Stimulated activated memory B cell treated with anti-CD40 and anti-IgM and Interleukin-4, amounts not matched to agents 10 μg/mL and 1 μg/mL and 100 μg/mL, for 72 hours (primary cell): ENCODE results near the gene PBX2.

ENCODE experiments used
- ATAC-seq: fragments of 150-1000 bp; cut with Tn5 transposase; 2 replicates; pipeline ENCODE4 v1.10.0; 2021
- H3K27ac Mint-ChIP-seq: one replicate; pipeline ENCODE4 v1.8.0; 2022; ENCODE audit warnings: mild to moderate bottlenecking, mixed read lengths
- H3K27me3 Mint-ChIP-seq: one replicate; pipeline ENCODE4 v1.8.0; 2022; ENCODE audit warnings: mixed read lengths
- H3K36me3 Mint-ChIP-seq: one replicate; pipeline ENCODE4 v1.8.0; 2022; ENCODE audit warnings: mixed read lengths
- H3K4me1 Mint-ChIP-seq: one replicate; pipeline ENCODE4 v1.8.0; 2022; ENCODE audit warnings: mixed read lengths
- H3K4me3 Mint-ChIP-seq: one replicate; pipeline ENCODE4 v1.8.0; 2022; ENCODE audit warnings: mild to moderate bottlenecking, moderate library complexity, mixed read lengths
- H3K9me3 Mint-ChIP-seq: one replicate; pipeline ENCODE4 v1.8.0; 2022; ENCODE audit warnings: mixed read lengths

The PBX2 gene

GRCh38 chr6:32175322-32175710 is 14.7 kb downstream of the PBX2 start:
- no peak for ATAC-seq
- Mint-ChIP-seq H3K4me1 (peaks cover 69% of the 10 kb centered on the region), H3K9me3 (no peaks in the 10 kb centered on the region), H3K36me3 (peaks cover 23% of the 10 kb centered on the region), H3K27me3 (no peaks in the 10 kb centered on the region), H3K27ac (peak overlapping the region; percentile 86), H3K4me3 (peak overlapping the region; percentile 86)

DNA sequence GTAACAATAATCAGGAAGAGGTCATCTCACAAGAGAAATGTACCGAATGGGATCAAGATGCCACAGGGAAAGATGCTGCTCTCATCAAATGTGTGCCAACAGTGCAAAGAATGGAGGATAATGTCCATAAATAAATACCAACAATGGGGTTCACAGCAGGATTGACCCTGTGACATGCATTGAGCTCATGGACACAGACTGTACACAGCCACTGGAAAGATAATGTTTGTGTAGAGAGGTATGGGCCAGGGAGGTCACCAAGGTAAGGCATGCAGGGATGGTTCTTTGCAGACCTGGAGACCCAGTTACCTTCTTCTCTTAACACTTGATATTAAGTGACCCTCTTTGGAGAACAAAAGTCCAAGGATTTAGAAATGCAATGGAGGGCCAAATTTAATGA is 15.6 kb downstream of the PBX2 start:
- H3K36me3 Mint-ChIP-seq = peaks cover 27% of the 10 kb centered on the region
- no peak overlapping the region for H3K27ac Mint-ChIP-seq
- ATAC-seq = no peak
- H3K27me3 Mint-ChIP-seq = no peaks in the 10 kb centered on the region
- H3K4me1 Mint-ChIP-seq = peaks cover 60% of the 10 kb centered on the region
- H3K4me3 Mint-ChIP-seq = peak overlapping the region; percentile 3
- H3K9me3 Mint-ChIP-seq = no peaks in the 10 kb centered on the region

GRCh38 chr6:32173051-32173727 is 16.8 kb downstream of the PBX2 start:
- H3K4me1 Mint-ChIP-seq = peaks cover 58% of the 10 kb centered on the region
- no peaks in the 10 kb centered on the region for H3K27me3 Mint-ChIP-seq
- ATAC-seq = no peak
- no peak overlapping the region for H3K4me3 Mint-ChIP-seq
- no peaks in the 10 kb centered on the region for H3K9me3 Mint-ChIP-seq
- H3K27ac Mint-ChIP-seq = no peak overlapping the region
- peaks cover 32% of the 10 kb centered on the region for H3K36me3 Mint-ChIP-seq

DNA sequence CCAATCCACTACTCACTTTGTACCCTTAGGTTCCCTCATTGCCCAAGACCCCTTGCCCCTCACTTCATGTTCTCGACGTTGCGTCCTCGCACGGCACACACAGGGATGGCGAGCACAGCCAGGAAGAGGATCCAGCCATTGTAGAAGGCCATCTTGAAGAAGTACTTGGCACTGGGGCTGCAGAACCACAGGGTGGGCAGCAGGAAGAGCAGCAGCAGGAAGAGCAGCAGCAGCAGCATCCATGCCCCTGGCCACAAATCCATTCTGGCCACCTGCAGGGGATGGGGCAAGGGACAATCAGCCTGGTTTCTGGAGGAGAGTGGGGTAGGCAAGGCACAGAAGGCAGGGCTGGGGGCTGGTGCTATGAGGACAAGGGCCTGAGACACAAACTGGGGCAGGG is 18.8 kb downstream of the PBX2 start:
- Mint-ChIP-seq H3K27me3 (no peaks in the 10 kb centered on the region), H3K36me3 (peaks cover 41% of the 10 kb centered on the region), H3K27ac (no peak overlapping the region), H3K4me3 (no peak overlapping the region), H3K9me3 (no peaks in the 10 kb centered on the region), H3K4me1 (peaks cover 49% of the 10 kb centered on the region)
- ATAC-seq = no peak

- Mint-ChIP-seq H3K36me3 (peaks cover 41% of the 10 kb centered on the region), H3K4me3 (no peak overlapping the region), H3K4me1 (peaks cover 39% of the 10 kb centered on the region), H3K27ac (no peak overlapping the region), H3K9me3 (no peaks in the 10 kb centered on the region), H3K27me3 (no peaks in the 10 kb centered on the region)
- no peak for ATAC-seq
These were observed 19.7 kb downstream of the PBX2 start for GRCh38 chr6:32170294-32170693.

GRCh38 chr6:32168807-32169591 is 21.0 kb downstream of the PBX2 start:
- H3K4me1 Mint-ChIP-seq = peaks cover 33% of the 10 kb centered on the region
- ATAC-seq = no peak

DNA sequence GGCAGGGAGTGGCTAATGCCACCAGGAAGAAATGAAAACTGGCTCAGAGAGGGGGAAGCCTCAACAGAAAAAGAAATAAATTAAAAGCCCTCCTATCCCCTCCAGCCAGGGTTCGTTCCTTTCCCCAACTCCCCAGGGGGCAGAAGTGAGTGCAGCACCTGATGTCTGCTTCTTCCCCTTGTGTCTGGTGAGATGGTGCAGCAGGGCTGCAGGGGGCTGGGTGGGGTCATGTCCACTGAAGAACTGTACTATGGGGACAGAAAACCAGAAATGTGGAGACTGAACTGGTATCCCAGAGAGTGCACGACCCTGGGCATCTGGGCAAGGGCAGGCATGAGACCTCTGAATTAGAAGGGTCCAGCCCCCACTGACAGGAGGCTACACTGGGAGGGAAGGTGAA is 21.7 kb downstream of the PBX2 start:
- Mint-ChIP-seq H3K4me1 (peaks cover 26% of the 10 kb centered on the region), H3K4me3 (no peak overlapping the region), H3K36me3 (peaks cover 49% of the 10 kb centered on the region), H3K27me3 (no peaks in the 10 kb centered on the region), H3K27ac (no peak overlapping the region), H3K9me3 (no peaks in the 10 kb centered on the region)
- ATAC-seq = no peak

More at GRCh38 chr6:32168807-32169591, 21.0 kb downstream of the PBX2 start:
- H3K36me3 Mint-ChIP-seq = peaks cover 49% of the 10 kb centered on the region
- H3K4me3 Mint-ChIP-seq = no peak overlapping the region
- no peaks in the 10 kb centered on the region for H3K27me3 Mint-ChIP-seq
- no peak overlapping the region for H3K27ac Mint-ChIP-seq
- H3K9me3 Mint-ChIP-seq = no peaks in the 10 kb centered on the region

DNA sequence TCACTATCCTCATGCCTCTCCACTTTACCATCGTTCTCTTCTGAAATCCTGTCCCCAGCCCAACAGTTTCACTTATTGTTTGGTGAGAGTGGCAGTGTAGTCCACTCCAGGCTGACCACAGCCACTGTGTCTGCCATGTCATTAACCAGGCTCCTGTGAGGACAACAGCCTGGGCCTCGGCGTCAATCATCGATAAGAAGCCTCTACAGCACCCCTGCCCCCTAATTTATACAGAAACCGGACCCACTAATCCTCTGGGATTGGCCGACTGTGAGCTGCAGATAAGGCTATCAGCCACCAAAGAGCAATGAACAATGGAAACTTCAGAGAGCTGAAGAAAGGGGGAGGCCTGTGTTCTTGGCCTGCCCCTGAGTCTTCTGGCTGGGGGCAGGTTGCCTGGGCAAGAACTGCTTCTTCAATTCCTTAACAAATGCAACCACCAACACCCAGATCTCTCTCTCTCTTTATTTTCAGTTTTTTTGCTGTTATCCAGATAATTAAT is 22.2 kb downstream of the PBX2 start:
- Mint-ChIP-seq H3K27ac (peak overlapping the region; percentile 6), H3K36me3 (peaks cover 49% of the 10 kb centered on the region), H3K4me3 (no peak overlapping the region), H3K9me3 (no peaks in the 10 kb centered on the region), H3K4me1 (peaks cover 21% of the 10 kb centered on the region), H3K27me3 (no peaks in the 10 kb centered on the region)
- no peak for ATAC-seq

- Mint-ChIP-seq H3K4me1 (peaks cover 20% of the 10 kb centered on the region), H3K36me3 (peaks cover 54% of the 10 kb centered on the region)
These were observed 22.7 kb downstream of the PBX2 start for GRCh38 chr6:32167154-32167760.

GRCh38 chr6:32166411-32167061 is 23.5 kb downstream of the PBX2 start:
- H3K4me3 Mint-ChIP-seq = no peak overlapping the region
- peaks cover 20% of the 10 kb centered on the region for H3K4me1 Mint-ChIP-seq
- ATAC-seq = no peak
- H3K27me3 Mint-ChIP-seq = no peaks in the 10 kb centered on the region
- peaks cover 57% of the 10 kb centered on the region for H3K36me3 Mint-ChIP-seq
- H3K9me3 Mint-ChIP-seq = no peaks in the 10 kb centered on the region
- no peak overlapping the region for H3K27ac Mint-ChIP-seq

More at GRCh38 chr6:32167154-32167760, 22.7 kb downstream of the PBX2 start:
- peak overlapping the region; percentile 6 for H3K27ac Mint-ChIP-seq
- no peaks in the 10 kb centered on the region for H3K27me3 Mint-ChIP-seq
- no peak overlapping the region for H3K4me3 Mint-ChIP-seq
- no peak for ATAC-seq
- H3K9me3 Mint-ChIP-seq = no peaks in the 10 kb centered on the region

- Mint-ChIP-seq H3K36me3 (peaks cover 36% of the 10 kb centered on the region), H3K9me3 (no peaks in the 10 kb centered on the region), H3K27me3 (no peaks in the 10 kb centered on the region), H3K27ac (no peak within 1 kb of the TSS), H3K4me1 (peaks cover 14% of the 10 kb centered on the region), H3K4me3 (no peak within 1 kb of the TSS)
- no peak for ATAC-seq
These were observed 25.7 kb downstream of the PBX2 start, which contains the start of gene EGFL8 for GRCh38 chr6:32164295-32164694. Gene EGFL8, plus strand, starts transcription at chr6:32164595. Its CDS starts 1,571 bp downstream, at chr6:32166166.

DNA sequence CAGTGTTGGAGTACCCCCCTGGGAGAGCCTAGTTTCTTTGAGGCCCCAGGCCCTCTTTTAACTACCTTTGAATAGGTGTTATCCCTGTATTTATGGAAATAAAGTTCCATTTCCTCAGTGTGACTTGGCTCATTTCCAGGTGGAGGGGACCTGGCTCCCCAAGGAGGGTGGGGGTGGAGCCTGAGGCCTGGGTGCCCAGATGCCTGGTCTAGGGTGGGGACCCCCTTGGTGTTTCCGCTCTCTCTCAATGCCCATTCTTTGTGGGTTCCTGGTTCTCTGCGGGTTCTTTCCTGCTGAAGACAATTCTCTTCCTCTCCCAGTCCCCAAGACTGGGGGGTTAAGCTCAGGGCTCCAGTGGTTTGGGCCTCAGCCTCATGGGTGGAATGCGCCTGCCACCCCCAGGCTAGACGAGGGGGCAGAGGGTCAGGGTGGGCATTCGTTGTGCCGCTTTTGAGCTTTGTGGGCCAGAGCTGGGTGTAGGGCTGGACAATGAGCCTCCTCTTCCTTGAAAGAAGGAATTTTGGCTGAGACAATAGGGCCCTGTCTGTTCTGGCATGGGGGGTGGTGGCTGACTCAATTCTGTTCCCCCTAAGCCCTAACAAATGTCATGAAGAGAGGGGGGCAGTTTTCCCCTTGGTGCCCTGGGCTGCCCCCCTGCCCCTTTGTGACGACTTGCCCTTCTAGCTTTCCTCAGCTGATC is 26.3 kb downstream of the PBX2 start:
- Mint-ChIP-seq H3K27ac (no peak overlapping the region), H3K27me3 (no peaks in the 10 kb centered on the region), H3K36me3 (peaks cover 34% of the 10 kb centered on the region), H3K4me1 (peaks cover 11% of the 10 kb centered on the region), H3K9me3 (no peaks in the 10 kb centered on the region), H3K4me3 (no peak overlapping the region)
- no peak for ATAC-seq

GRCh38 chr6:32158052-32158451 is 31.9 kb downstream of the PBX2 start:
- no peak overlapping the region for H3K4me3 Mint-ChIP-seq
- no peak for ATAC-seq
- no peaks in the 10 kb centered on the region for H3K9me3 Mint-ChIP-seq
- no peak overlapping the region for H3K27ac Mint-ChIP-seq
- peaks cover 25% of the 10 kb centered on the region for H3K4me1 Mint-ChIP-seq
- H3K27me3 Mint-ChIP-seq = peaks cover 13% of the 10 kb centered on the region
- H3K36me3 Mint-ChIP-seq = peaks cover 28% of the 10 kb centered on the region

DNA sequence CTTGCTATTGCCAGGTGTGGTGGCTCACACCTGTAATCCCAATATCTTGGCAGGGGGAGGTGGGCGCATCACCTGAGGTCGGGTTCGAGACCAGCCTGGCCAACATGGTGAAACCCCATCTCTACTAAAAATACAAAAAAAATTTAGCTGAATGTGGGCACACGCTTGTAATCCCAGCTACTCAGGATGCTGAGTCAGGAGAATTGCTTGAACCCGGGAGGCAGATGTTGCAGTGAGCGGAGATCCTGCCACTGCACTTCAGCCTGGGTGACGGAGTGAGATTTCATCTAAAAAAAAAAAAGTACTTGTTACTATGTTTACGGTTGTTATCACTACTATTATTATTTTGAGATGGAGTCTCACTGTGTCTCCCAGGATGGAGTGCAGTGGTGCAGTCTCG is 33.1 kb downstream of the PBX2 start:
- peaks cover 30% of the 10 kb centered on the region for H3K4me1 Mint-ChIP-seq
- no peaks in the 10 kb centered on the region for H3K9me3 Mint-ChIP-seq
- no peak overlapping the region for H3K4me3 Mint-ChIP-seq
- no peak overlapping the region for H3K27ac Mint-ChIP-seq
- peaks cover 25% of the 10 kb centered on the region for H3K27me3 Mint-ChIP-seq
- peaks cover 20% of the 10 kb centered on the region for H3K36me3 Mint-ChIP-seq
- ATAC-seq = no peak
